ENCODE measurements around the gene NUDCD2.

NUDCD2 gene

DNA sequence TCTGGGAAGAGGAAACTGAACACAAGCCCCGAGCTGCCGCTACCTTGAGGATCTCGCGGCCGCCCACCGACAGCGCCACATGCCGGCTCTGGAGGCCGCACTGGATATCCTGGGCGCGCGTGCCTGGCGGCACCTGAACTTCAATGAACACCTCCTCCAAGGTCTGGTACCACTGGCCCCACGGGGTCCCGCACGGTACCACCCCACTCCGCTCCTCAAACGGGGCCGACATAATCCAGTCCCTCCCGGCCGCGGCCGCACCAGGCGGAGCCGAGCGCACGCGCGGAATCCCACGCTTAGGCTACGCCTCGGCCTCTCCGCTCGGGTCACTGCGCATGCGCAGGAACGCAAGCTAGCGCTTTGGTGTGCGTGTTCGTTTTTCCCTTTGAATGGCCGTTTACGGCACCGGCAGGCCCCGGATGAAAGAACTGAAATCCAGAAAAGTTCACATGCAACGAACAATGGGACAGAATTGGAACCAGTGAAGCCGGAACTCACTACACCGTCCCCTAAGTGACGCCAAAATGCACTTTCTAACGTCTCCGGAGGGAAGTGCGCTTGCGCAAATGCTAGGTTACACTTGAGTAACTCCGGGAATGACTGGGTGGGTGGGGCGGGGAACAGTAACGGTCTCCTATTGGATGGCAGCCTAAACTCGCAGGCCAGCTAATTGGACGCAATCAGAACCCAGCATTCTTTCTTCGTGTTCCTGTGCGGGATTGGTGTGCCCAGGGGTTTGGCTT, at the start of gene NUDCD2:
Gene NUDCD2, minus strand, starts transcription at position 284 of the 743 bp plus-strand sequence. Its CDS starts 52 bp downstream, at position 232.
- peak; percentile 97 for DNase-seq (ENCODE audit: low read depth)
- TF ChIP-seq, protein P1, sequence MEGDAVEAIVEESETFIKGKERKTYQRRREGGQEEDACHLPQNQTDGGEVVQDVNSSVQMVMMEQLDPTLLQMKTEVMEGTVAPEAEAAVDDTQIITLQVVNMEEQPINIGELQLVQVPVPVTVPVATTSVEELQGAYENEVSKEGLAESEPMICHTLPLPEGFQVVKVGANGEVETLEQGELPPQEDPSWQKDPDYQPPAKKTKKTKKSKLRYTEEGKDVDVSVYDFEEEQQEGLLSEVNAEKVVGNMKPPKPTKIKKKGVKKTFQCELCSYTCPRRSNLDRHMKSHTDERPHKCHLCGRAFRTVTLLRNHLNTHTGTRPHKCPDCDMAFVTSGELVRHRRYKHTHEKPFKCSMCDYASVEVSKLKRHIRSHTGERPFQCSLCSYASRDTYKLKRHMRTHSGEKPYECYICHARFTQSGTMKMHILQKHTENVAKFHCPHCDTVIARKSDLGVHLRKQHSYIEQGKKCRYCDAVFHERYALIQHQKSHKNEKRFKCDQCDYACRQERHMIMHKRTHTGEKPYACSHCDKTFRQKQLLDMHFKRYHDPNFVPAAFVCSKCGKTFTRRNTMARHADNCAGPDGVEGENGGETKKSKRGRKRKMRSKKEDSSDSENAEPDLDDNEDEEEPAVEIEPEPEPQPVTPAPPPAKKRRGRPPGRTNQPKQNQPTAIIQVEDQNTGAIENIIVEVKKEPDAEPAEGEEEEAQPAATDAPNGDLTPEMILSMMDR (IDR thresholded peaks at IDR 0.05; ENCODE audit: control insufficient read depth, insufficient read depth, low read depth, low read length, missing control alignments), result peak; percentile 24
- peak within 1 kb of the TSS; percentile 81 for H3K4me3 ChIP-seq (ENCODE audit: control insufficient read depth, low read depth, low read length)

DNA sequence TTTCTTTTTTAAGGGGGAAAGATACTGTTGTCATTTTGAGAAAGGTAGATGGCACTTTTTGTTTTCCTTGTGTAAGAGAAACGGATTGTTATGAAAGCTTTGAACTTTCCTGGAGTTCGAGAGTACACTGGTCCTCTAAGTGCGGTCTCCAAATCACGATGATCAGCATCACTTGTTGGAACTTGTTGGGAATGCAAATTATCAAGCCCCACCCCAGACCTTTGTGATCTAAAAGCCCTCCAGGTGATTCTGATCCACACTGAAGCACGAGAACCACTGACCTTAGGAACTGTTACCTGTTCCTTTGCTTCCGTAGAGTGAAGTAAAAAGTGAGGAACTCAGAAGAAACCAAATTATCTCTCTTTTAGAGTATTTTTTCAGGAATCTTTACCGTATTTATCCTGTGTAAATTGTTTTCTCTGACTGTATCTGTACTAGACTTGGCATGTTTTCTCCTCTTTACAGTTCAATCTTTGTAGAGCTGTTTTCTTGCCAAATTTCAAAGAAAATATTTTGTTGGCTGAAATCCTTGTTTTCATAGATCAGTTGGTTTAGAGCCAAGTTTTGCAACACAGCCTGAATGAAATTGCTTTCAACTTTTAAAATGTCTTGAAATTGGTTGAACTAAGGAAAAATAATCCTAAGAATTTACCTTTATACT, 49.5 kb upstream of the NUDCD2 start:
- H3K4me3 ChIP-seq (ENCODE audit: control insufficient read depth, low read depth, low read length), result peak overlapping the region; percentile 29
- TF ChIP-seq, protein P1 (IDR thresholded peaks at IDR 0.05; ENCODE audit: control insufficient read depth, insufficient read depth, low read depth, low read length, missing control alignments), result no peak
- DNase-seq (ENCODE audit: low read depth), result no peak

GRCh38 chr5:163508753-163509152, 48.9 kb upstream of the NUDCD2 start:
- no peak for DNase-seq (ENCODE audit: low read depth)
- TF ChIP-seq, protein P1 (IDR thresholded peaks at IDR 0.05; ENCODE audit: control insufficient read depth, insufficient read depth, low read depth, low read length, missing control alignments), result no peak
- H3K4me3 ChIP-seq (ENCODE audit: control insufficient read depth, low read depth, low read length), result no peak overlapping the region

GRCh38 chr5:163506726-163507125, 46.8 kb upstream of the NUDCD2 start:
- no peak for DNase-seq (ENCODE audit: low read depth)
- TF ChIP-seq, protein P1 (IDR thresholded peaks at IDR 0.05; ENCODE audit: control insufficient read depth, insufficient read depth, low read depth, low read length, missing control alignments), result no peak
- peak overlapping the region; percentile 76 for H3K4me3 ChIP-seq (ENCODE audit: control insufficient read depth, low read depth, low read length)

DNA sequence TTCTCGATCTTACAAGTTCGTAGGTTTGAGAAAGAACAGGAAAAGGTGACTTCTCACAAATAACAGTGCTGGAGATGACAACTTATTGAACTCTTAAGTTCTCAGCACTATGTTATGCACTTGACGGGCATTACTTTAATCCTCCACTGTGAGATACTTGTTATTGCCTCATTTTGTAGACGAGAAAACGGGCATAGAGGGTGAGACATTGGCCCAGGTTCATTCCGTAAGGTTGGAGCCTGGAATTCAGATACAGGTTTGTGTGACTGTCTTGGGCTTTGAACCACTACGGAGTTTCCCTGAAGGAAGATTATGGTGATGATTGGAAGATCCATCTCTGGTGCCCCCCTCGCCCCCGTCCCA, 46.2 kb upstream of the NUDCD2 start:
- TF ChIP-seq, protein P1 (IDR thresholded peaks at IDR 0.05; ENCODE audit: control insufficient read depth, insufficient read depth, low read depth, low read length, missing control alignments), result no peak
- DNase-seq (ENCODE audit: low read depth), result no peak
- H3K4me3 ChIP-seq (ENCODE audit: control insufficient read depth, low read depth, low read length), result peak overlapping the region; percentile 76

GRCh38 chr5:163505368-163506094, 45.6 kb upstream of the NUDCD2 start, which contains the start of gene MAT2B:
Gene MAT2B, plus strand, starts transcription at chr5:163505619. Its CDS starts 68 bp downstream, at chr5:163505687.
- TF ChIP-seq, protein P1 (IDR thresholded peaks at IDR 0.05; ENCODE audit: control insufficient read depth, insufficient read depth, low read depth, low read length, missing control alignments), result peak; percentile 53
- no peak for DNase-seq (ENCODE audit: low read depth)

More at GRCh38 chr5:163505368-163506094, 45.6 kb upstream of the NUDCD2 start, which contains the start of gene MAT2B:
- peak within 1 kb of the TSS; percentile 76 for H3K4me3 ChIP-seq (ENCODE audit: control insufficient read depth, low read depth, low read length)
